IgD-negative memory B cell (primary cell): Measurements from ENCODE around the gene CASP14. TPM values are rescaled to one million over a fixed set of nuclear protein-coding genes. Genes with fewer than 3 reads are reported as not detected.
"Not testable (repeated sequence)": the region's sequence is repeated elsewhere in the genome, so short reads cannot be mapped to it uniquely, and the experiment has no call there.

Source experiments
- H3K27ac Mint-ChIP-seq, 3 donors: one replicate each; pipeline ENCODE4 v1.8.0; 2020 to 2022; ENCODE audit warnings: mild to moderate bottlenecking in 3 of 3, mixed read lengths in 3 of 3, moderate library complexity in 1 of 3
- H3K27me3 Mint-ChIP-seq: one replicate; pipeline ENCODE4 v1.8.0; 2021; ENCODE audit warnings: mixed read lengths
- H3K36me3 Mint-ChIP-seq: one replicate; pipeline ENCODE4 v1.8.0; 2020; ENCODE audit warnings: mild to moderate bottlenecking, mixed read lengths
- H3K4me1 Mint-ChIP-seq, 3 donors: one replicate each; pipeline ENCODE4 v1.8.0; 2020 to 2022; ENCODE audit warnings: mixed read lengths in 3 of 3, mild to moderate bottlenecking in 1 of 3
- H3K4me3 Mint-ChIP-seq, 4 donors: one replicate each; pipeline ENCODE4 v1.8.0; 2020 to 2022; ENCODE audit warnings: mild to moderate bottlenecking in 4 of 4, mixed read lengths in 4 of 4, moderate library complexity in 3 of 4
- H3K9me3 Mint-ChIP-seq, 3 donors: one replicate each; pipeline ENCODE4 v1.8.0; 2020 to 2021; ENCODE audit warnings: mixed read lengths in 3 of 3, mild to moderate bottlenecking in 1 of 3
- polyA plus RNA-seq: library from polyadenylated mRNA; unstranded; fragments of 300-500 nt; fragmentation: Illumina TruSeq; gene quantifications from one replicate; pipeline ENCODE4 v1.2.3, GENCODE V29; 2021

Gene CASP14, protein sequence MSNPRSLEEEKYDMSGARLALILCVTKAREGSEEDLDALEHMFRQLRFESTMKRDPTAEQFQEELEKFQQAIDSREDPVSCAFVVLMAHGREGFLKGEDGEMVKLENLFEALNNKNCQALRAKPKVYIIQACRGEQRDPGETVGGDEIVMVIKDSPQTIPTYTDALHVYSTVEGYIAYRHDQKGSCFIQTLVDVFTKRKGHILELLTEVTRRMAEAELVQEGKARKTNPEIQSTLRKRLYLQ
- polyA plus RNA-seq = not detected

DNA sequence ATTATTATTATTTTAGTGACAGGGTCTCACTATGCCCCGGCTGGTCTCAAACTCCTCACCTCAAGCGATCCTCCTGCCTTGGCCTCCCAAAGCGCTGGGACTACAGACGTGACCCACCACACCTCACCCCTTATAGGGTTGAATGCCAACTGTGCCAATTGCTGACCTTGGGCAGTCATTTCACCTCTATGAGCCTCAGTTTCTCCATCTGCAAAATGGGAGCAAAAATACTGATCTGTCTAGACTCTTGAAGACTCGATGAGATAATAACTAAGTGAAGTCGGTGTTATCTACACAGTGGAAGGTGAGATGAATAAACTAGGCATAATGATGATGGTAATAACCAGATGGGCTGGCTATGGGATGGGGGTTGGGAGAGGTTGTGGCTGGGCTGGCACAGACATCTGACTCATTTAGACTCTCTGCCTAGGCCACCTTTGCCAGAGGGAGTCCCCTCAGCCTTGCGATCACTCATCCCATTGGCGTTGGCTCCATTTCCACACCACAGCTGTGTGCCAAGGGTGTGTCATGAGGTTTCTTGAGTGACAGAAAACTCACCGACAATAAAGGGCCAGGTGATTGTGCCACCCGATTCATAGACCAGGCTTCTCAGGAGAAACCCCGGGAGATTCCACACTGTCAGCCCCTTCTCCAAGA lies at the start of gene CASP14:
CASP14 (plus strand) TSS at position 596 of the 657 bp plus-strand sequence. CDS start 2,772 bp downstream, outside the sequence.
- peaks cover 15% of the 10 kb centered on the region for H3K27me3 Mint-ChIP-seq
- H3K36me3 Mint-ChIP-seq = no peaks in the 10 kb centered on the region
- no peaks in the 10 kb centered on the region for H3K4me1 Mint-ChIP-seq
- peak within 1 kb of the TSS in 1 of 4 donors; percentile 8 for H3K4me3 Mint-ChIP-seq
- H3K27ac Mint-ChIP-seq = peak within 1 kb of the TSS in 1 of 3 donors; percentile 65
- H3K9me3 Mint-ChIP-seq = peaks cover 4 to 7% (median 7%) of the 10 kb centered on the region in 3 donors

DNA sequence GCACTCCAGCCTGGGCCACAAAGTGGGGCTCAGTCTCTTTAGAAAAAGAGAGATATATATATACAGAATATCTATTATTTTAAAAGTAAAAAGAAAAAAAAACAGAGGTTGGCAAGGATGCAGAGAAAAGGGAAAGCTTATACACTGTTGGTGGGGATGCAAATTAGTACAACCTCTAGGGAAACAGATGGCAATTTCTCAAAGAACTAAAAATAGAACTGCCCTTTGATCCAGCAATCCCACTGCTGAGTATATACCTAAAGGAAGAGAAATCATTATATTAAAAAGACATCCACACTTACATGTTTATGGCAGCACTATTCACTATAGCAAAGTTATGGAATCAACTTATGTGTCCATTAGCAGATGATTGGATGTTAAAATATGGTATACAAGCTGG lies 41.0 kb upstream of the CASP14 start:
- Mint-ChIP-seq H3K4me1 (peaks cover 0 to 1% (median 0%) of the 10 kb centered on the region in 3 donors), H3K9me3 (peaks cover 0 to 4% (median 0%) of the 10 kb centered on the region in 3 donors), H3K27me3 (peaks cover 22% of the 10 kb centered on the region), H3K27ac (no peak overlapping the region), H3K36me3 (no peaks in the 10 kb centered on the region), H3K4me3 (no peak overlapping the region)

DNA sequence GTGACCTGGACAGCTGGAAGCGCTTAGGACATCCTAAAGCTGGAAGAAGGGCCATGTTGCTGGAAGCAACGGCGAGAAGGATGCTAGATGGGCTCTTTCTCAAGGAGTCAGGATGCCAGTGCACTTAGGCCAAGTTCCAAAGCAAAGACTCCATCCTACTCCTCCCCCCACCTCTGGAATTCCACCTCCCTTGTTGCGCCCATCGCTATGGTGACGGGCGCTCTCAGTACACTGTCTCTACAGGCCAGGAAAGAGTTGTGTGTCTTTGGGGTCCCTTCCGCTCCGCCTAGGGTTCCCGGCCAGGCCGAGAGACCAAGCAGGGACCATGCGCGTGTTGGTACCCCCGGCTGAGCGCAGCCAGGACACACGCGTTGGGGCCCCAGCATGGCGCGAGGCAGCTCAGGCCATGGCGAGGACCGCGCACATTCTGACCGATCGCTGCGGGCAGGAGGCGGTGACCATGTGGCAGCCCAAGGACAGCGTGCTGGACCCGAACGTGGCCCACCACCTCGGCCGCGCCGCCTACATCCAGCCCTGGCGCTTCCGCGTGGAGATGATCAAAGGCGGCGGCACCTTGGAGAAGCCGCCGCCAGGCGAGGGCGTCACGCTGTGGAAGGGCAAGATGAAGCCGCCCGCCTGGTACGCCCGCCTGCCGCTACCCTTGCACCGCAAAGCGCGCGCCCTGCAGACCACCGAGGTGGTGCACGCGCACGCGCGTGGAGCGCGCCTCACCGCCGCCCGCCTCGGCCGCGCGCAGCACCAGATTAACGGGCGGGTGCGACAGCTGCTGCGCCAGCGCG lies 38.6 kb upstream of the CASP14 start:
- peaks cover 0 to 1% (median 0%) of the 10 kb centered on the region in 3 donors for H3K4me1 Mint-ChIP-seq
- H3K36me3 Mint-ChIP-seq = no peaks in the 10 kb centered on the region
- H3K4me3 Mint-ChIP-seq = no peak overlapping the region
- H3K27ac Mint-ChIP-seq = no peak overlapping the region
- peaks cover 26% of the 10 kb centered on the region for H3K27me3 Mint-ChIP-seq
- H3K9me3 Mint-ChIP-seq = peaks cover 2 to 4% (median 4%) of the 10 kb centered on the region in 3 donors

DNA sequence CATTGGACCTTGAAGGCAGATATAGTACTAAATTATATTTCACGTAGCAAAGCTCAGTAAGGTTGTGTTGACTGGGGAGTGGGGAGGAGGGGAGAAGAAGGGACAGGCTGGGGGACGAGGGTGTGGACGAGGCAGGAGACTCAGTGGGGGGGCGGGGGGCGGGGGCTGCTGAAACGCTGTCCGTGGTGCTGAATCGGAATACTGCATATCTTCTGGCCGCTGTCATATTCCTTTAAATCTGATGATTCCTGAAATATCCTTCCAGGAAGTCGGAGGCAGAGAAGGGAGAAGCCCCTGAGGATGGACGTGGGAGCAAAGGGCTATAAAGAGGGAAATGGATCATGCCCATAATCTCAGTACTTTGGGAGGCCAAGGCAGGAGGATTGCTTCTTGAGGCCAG lies 34.7 kb upstream of the CASP14 start:
- Mint-ChIP-seq H3K27ac (no peak overlapping the region), H3K36me3 (no peaks in the 10 kb centered on the region), H3K4me1 (peaks cover 0 to 2% (median 0%) of the 10 kb centered on the region in 3 donors), H3K27me3 (peaks cover 35% of the 10 kb centered on the region), H3K9me3 (peaks cover 0 to 7% (median 2%) of the 10 kb centered on the region in 3 donors), H3K4me3 (no peak overlapping the region)

DNA sequence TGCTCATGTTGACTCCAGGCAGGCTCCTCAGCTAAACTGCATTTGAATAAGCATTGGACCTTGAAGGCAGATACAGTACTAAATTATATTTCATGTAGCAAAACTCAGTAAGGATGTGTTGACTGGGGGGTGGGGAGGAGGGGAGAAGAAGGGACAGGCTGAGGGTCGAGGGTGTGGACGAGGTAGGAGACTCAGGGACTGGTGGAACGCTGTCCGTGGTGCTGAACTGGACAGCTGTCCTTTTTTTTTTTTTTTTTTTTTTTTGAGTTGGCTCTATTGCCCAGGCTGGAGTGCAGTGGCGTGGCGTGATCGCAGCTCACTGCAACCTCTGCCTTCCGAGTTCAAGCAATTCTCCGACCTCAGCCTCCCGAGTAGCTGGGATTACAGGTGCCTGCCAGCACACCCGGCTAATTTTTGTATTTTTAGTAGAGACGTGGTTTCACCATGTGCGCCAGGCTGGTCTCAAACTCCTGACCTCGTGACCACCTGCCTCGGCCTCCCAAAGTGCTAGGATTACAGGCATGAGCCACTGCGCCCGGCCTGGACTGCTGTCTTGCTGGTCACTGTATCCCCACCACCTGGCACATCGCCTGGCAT lies 33.2 kb upstream of the CASP14 start:
- Mint-ChIP-seq H3K4me3 (no peak overlapping the region), H3K4me1 (peaks cover 0 to 2% (median 0%) of the 10 kb centered on the region in 3 donors), H3K9me3 (peaks cover 0 to 7% (median 2%) of the 10 kb centered on the region in 3 donors), H3K27me3 (peaks cover 25% of the 10 kb centered on the region), H3K36me3 (no peaks in the 10 kb centered on the region), H3K27ac (no peak overlapping the region)

DNA sequence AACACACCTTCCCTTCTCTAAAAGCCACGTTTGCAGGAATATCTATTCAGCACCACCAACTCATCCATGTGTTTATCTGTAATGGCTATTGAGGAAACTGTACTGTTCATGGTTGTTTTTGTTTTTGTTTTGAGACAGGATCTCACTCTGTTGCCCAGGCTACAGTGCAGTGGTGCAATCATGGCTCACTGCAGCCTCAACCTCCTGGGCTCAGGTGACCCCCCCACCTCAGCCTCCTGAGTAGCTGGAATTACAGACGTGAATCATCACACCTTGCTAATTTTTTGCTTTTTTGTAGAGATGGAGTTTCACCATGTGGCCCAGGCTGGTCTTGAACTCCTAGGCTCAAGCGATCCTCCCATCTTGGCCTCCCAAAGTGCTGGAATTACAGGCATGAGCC lies 30.4 kb upstream of the CASP14 start:
- H3K4me1 Mint-ChIP-seq, H3K36me3 Mint-ChIP-seq, H3K4me3 Mint-ChIP-seq, H3K27ac Mint-ChIP-seq, H3K9me3 Mint-ChIP-seq: not testable (repeated sequence)
- peaks cover 16% of the 10 kb centered on the region for H3K27me3 Mint-ChIP-seq

DNA sequence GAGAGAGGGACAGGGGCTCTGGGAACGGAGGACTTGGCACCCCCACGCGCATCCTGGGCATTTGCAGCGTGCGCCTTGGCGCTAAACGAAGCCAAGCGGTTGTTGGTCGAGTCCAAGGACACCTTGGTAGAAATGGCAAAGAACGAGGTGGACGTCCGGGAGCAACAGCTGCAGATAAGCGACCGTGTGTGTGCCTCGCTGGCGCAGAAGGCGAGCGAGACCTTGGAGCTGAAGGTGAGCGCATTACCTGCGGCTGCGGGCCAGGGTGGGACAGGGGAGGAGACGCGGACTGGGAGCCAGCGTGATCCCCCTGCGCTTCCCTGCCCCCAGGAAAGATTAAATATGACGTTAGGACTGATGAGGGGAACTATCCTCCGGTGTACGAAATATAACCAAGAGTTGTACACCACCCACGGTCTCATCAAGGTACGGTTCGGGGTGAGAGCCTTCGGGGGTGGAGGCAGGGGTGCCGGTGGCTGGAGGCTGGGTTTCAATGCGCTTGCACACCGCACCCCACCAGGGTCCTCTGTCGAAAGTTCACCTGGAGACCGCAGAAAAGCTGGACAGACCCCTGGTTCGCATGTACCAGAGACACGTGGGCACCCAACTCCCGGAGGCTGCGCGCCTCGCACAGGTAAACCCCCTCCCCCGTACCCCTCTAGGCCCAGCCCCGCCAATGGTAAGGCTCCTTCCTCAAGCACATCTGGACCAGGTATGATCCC lies 27.8 kb upstream of the CASP14 start:
- peaks cover 14% of the 10 kb centered on the region for H3K27me3 Mint-ChIP-seq
- no peak overlapping the region for H3K27ac Mint-ChIP-seq
- peaks cover 0 to 3% (median 0%) of the 10 kb centered on the region in 3 donors for H3K9me3 Mint-ChIP-seq
- peaks cover 0 to 2% (median 0%) of the 10 kb centered on the region in 3 donors for H3K4me1 Mint-ChIP-seq
- no peaks in the 10 kb centered on the region for H3K36me3 Mint-ChIP-seq
- H3K4me3 Mint-ChIP-seq = no peak overlapping the region

DNA sequence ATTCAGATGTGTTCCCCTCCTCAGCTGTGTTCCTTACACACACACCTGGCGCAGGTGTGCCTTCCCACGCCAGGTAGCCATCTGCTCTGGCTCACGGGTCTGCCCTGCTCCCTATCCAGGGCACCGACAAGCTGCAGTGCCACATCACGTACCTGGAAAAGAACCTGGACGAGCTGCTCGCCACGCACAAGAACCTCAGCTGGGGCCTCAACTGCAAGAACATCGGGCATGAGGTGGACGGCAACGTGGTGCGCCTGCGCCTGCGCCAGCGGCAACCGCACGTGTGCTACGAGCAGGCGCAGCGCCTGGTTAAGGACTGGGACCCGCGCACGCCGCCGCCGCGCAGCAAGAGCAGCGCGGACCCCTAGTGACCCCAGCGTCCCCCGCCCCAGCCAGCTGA lies 26.5 kb upstream of the CASP14 start:
- Mint-ChIP-seq H3K9me3 (no peaks in the 10 kb centered on the region), H3K4me3 (no peak overlapping the region), H3K4me1 (no peaks in the 10 kb centered on the region), H3K27me3 (peaks cover 8% of the 10 kb centered on the region), H3K27ac (no peak overlapping the region), H3K36me3 (no peaks in the 10 kb centered on the region)

DNA sequence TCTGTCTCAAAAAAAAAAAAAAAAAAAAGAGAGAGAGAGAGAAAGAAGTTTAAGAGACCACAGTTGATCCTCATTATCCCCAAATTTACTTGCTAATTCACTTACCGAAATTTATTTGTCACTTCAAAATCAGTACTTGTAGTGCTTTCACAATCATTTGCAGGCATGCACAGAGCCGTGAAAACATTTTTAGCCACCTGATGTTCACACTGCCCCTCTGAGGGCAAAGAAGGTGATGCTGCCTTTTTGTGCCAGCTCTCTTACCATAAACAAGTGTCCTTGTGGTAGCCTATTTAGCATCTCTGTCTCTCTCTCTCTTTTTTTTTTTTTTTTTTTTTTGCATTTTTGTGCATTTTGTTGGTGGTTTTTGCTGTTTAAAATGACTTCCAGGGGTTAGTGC lies 24.1 kb upstream of the CASP14 start:
- Mint-ChIP-seq H3K4me3 (no peak overlapping the region), H3K36me3 (peaks cover 2% of the 10 kb centered on the region), H3K9me3 (no peaks in the 10 kb centered on the region), H3K27me3 (peaks cover 3% of the 10 kb centered on the region), H3K4me1 (no peaks in the 10 kb centered on the region), H3K27ac (no peak overlapping the region)

DNA sequence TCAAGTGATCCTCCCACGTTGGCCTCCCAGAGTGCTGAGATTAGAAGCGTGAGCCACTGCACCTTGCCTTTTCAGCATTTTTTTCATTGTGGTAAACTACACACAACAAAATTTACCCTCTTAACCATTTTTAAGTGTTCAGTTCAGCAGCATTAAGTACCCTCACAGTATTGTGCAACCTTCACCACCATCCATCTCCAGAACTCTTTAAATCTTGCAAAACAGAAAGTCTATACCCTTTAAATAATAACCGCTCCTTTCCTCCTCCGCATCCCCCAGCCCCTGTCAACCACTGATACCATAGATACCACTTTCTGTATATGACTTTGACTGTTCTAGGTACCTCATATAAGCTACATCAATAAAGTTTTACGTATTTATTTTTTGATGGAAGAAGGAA lies 20.8 kb upstream of the CASP14 start:
- Mint-ChIP-seq H3K9me3 (peaks cover 0 to 7% (median 3%) of the 10 kb centered on the region in 3 donors), H3K27ac (no peak overlapping the region), H3K4me3 (no peak overlapping the region), H3K27me3 (peaks cover 9% of the 10 kb centered on the region), H3K4me1 (no peaks in the 10 kb centered on the region), H3K36me3 (peaks cover 2% of the 10 kb centered on the region)

DNA sequence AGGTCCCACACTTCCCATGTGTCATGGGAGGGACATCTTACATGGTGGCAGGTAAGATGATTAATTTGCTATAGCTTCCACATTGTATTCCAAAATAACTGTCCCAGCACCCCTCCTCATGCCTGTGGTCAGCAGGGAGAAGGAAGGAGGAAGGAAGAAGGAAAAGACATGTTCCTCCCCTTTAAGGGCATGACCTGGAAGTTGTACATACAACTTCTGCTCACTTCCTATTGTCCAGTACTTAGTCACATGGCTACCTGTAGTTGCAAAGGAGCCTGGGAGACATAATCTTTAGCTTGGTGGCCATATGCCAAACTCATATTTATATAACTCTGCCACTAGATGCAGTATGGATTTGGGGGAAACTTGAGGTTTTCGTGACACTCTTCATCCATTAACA lies 17.6 kb upstream of the CASP14 start:
- Mint-ChIP-seq H3K4me3 (no peak overlapping the region), H3K27me3 (peaks cover 15% of the 10 kb centered on the region), H3K9me3 (peaks cover 0 to 7% (median 3%) of the 10 kb centered on the region in 3 donors)

DNA sequence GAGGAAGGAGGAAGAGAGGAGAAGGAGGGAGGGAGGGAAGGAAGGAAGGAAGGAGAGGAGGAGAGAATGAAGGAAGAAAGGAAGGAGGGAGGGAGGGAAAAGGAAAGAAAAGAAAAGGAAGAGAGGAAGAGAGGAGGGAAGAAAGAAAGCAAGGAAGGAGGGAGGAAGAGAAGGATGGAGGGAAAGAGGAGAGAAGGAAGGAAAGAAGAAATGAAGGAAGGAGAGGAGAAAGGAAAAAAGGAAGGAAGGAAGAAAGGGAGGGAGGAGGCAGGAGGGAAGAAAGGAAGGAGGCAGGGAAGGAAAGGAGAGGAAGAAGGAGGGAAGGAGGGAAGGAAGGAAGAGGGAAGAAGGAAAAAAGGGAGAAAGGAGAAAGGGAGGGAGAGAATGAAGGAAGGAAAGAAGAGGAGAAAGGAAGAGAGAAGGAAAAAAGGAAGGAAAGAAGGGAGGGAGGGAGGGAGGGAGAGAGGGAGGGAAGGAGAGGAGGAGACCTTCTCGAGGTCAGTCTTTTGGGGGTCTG lies 13.4 kb upstream of the CASP14 start:
- Mint-ChIP-seq H3K4me3 (no peak overlapping the region), H3K27me3 (peaks cover 18% of the 10 kb centered on the region), H3K36me3 (no peaks in the 10 kb centered on the region)

More for the DNA sequence above, 17.6 kb upstream of the CASP14 start:
- Mint-ChIP-seq H3K27ac (no peak overlapping the region), H3K36me3 (peaks cover 2% of the 10 kb centered on the region), H3K4me1 (peaks cover 0 to 2% (median 0%) of the 10 kb centered on the region in 3 donors)

DNA sequence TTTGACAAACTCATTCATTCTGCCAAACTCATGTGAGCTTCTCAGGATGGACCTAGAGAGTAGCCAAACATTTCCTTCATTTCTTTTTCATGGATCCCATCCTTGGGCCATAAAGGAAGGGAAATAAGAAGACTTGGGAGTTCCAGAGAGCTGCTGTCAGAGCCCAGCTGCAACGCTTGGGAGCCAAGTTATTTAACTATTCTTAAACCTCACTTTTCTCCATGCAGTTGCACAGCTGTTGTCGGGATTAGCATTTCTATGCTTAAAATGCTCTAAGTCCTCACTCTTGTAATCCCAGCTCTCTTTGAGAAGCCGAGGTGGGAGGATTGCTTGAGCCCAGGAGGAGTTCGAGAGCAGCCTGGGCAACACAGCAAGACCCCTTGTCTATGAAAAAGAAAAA lies 11.7 kb upstream of the CASP14 start:
- H3K4me1 Mint-ChIP-seq = peaks cover 0 to 3% (median 0%) of the 10 kb centered on the region in 3 donors
- H3K27ac Mint-ChIP-seq = no peak overlapping the region
- H3K9me3 Mint-ChIP-seq = no peaks in the 10 kb centered on the region
- H3K36me3 Mint-ChIP-seq = no peaks in the 10 kb centered on the region
- H3K27me3 Mint-ChIP-seq = peaks cover 14% of the 10 kb centered on the region
- H3K4me3 Mint-ChIP-seq = no peak overlapping the region

More for the DNA sequence above, 13.4 kb upstream of the CASP14 start:
- H3K9me3 Mint-ChIP-seq = peaks cover 0 to 7% (median 3%) of the 10 kb centered on the region in 3 donors
- H3K27ac Mint-ChIP-seq = no peak overlapping the region
- peaks cover 0 to 3% (median 0%) of the 10 kb centered on the region in 3 donors for H3K4me1 Mint-ChIP-seq

DNA sequence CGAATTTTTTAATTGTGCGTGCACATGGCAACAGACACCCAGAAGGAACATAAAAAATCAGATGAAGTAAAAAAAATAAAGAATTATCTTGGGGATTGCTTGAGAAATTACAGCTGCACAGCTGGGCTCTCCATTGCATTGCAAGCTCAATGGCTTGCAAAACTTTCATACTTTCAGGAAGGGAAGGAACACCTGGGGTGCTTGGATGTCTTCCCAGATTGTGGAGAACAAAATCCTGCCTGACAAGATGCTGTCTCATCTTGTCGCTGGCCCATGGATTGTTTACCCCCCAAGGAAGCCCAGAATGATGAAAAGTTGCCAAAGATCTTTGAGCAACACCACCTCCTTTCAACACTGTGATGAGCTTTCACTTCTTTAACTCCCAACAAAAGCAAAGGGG lies 11.0 kb upstream of the CASP14 start:
- Mint-ChIP-seq H3K27ac (no peak overlapping the region), H3K4me1 (peaks cover 0 to 3% (median 0%) of the 10 kb centered on the region in 3 donors)

More for the DNA sequence above, 11.0 kb upstream of the CASP14 start:
- no peak overlapping the region for H3K4me3 Mint-ChIP-seq
- H3K9me3 Mint-ChIP-seq = no peaks in the 10 kb centered on the region
- H3K36me3 Mint-ChIP-seq = no peaks in the 10 kb centered on the region
- peaks cover 14% of the 10 kb centered on the region for H3K27me3 Mint-ChIP-seq
